Measurements from ENCODE around the gene SSBP1.

SSBP1 gene

DNA sequence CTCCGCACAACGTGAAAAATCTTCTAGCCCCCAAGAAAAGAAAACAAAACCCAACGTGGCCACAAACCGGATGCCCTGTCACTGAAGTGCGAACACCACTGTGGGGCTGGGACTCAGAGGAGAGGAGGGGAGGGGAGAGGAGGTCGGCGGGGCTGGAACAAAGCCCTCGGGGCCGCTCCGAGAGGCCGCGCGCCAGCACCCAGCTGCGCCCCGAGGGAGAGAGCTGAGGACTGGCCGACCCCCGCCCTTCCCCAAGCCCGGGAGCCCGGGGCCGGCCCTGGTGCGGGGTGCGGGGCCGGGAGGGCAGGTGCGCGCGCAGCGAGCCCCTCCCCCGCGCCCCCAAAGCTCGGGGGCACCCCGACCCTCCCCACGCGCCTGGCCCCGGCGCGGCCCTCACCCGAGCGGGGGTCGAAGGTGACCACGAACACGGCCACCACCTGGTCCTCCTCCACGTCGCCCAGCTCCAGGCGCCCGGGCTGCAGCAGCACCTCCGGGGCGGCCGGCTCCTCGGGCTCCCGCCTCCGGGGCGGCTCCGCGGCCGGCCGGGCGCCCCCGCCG lies 36.6 kb upstream of the SSBP1 start:
- H3K27me3 Mint-ChIP-seq, result no peaks in the 10 kb centered on the region
- H3K4me1 Mint-ChIP-seq, result peaks cover 37% of the 10 kb centered on the region
- H3K4me3 Mint-ChIP-seq, result peak overlapping the region; percentile 74
- peak; percentile 75 for ATAC-seq (ENCODE audit: low read depth)
- DNase-seq (ENCODE audit: low spot score in 2 of 2), result peak; percentile 67 to 68
- peak overlapping the region; percentile 89 for H3K27ac Mint-ChIP-seq
- no peaks in the 10 kb centered on the region for H3K9me3 Mint-ChIP-seq
- peaks cover 2% of the 10 kb centered on the region for H3K36me3 Mint-ChIP-seq

GRCh38 chr7:141702047-141702567 lies 36.1 kb upstream of the SSBP1 start, which contains the start of gene DENND11:
Gene DENND11 (minus strand): TSS chr7:141702166. CDS start chr7:141702153, 13 bp downstream.
- H3K4me1 Mint-ChIP-seq, result peaks cover 34% of the 10 kb centered on the region
- H3K27me3 Mint-ChIP-seq, result no peaks in the 10 kb centered on the region
- H3K36me3 Mint-ChIP-seq, result peaks cover 2% of the 10 kb centered on the region
- no peaks in the 10 kb centered on the region for H3K9me3 Mint-ChIP-seq
- peak; percentile 77 for ATAC-seq (ENCODE audit: low read depth)
- peak; percentile 61 to 71 for DNase-seq (ENCODE audit: low spot score in 2 of 2)
- peak within 1 kb of the TSS; percentile 80 for H3K4me3 Mint-ChIP-seq
- peak within 1 kb of the TSS; percentile 95 for H3K27ac Mint-ChIP-seq

DNA sequence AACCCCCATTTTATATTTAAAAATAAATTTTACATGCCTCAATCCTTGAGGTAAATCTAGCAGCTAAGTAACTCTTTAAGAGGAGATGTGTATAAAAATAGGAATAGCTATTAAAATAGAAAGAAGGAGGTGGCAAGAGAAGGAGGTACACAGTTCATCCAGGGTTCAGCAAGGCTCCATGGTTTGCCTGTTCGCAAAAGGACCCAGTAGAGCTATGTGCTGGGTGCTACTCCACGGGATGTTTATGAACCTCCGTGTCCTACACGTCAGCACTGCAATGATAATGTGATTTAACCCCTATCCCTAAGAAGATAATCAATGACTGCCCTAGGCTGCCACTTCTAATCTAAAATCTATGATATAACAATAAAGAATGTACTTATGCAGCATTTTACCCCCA lies 35.3 kb upstream of the SSBP1 start:
- ATAC-seq (ENCODE audit: low read depth), result no peak
- H3K27ac Mint-ChIP-seq, result peak overlapping the region; percentile 95
- H3K9me3 Mint-ChIP-seq, result peaks cover 2% of the 10 kb centered on the region
- H3K4me1 Mint-ChIP-seq, result peaks cover 32% of the 10 kb centered on the region
- H3K36me3 Mint-ChIP-seq, result peaks cover 2% of the 10 kb centered on the region
- no peak overlapping the region for H3K4me3 Mint-ChIP-seq
- DNase-seq (ENCODE audit: low spot score in 2 of 2), result no peak
- no peaks in the 10 kb centered on the region for H3K27me3 Mint-ChIP-seq

- no peak for ATAC-seq (ENCODE audit: low read depth)
- Mint-ChIP-seq H3K36me3 (no peaks in the 10 kb centered on the region), H3K9me3 (peaks cover 2% of the 10 kb centered on the region), H3K27ac (no peak overlapping the region), H3K4me3 (no peak overlapping the region), H3K27me3 (no peaks in the 10 kb centered on the region), H3K4me1 (peaks cover 24% of the 10 kb centered on the region)
- DNase-seq (ENCODE audit: low spot score in 2 of 2), result no peak
Measured at GRCh38 chr7:141704112-141704511, 34.0 kb upstream of the SSBP1 start.

GRCh38 chr7:141704741-141705140 lies 33.4 kb upstream of the SSBP1 start:
- no peak overlapping the region for H3K27ac Mint-ChIP-seq
- peaks cover 2% of the 10 kb centered on the region for H3K9me3 Mint-ChIP-seq
- H3K4me1 Mint-ChIP-seq, result peaks cover 19% of the 10 kb centered on the region
- H3K27me3 Mint-ChIP-seq, result no peaks in the 10 kb centered on the region
- DNase-seq (ENCODE audit: low spot score in 2 of 2) (no peak), ATAC-seq (ENCODE audit: low read depth) (no peak)
- H3K36me3 Mint-ChIP-seq, result no peaks in the 10 kb centered on the region
- no peak overlapping the region for H3K4me3 Mint-ChIP-seq

GRCh38 chr7:141706239-141707064 lies 31.7 kb upstream of the SSBP1 start:
- DNase-seq (ENCODE audit: low spot score in 2 of 2), result no peak
- Mint-ChIP-seq H3K27ac (no peak overlapping the region), H3K36me3 (peaks cover 2% of the 10 kb centered on the region), H3K4me3 (no peak overlapping the region), H3K27me3 (no peaks in the 10 kb centered on the region), H3K4me1 (peaks cover 7% of the 10 kb centered on the region), H3K9me3 (peaks cover 2% of the 10 kb centered on the region)
- ATAC-seq (ENCODE audit: low read depth), result no peak

- H3K36me3 Mint-ChIP-seq, result peaks cover 2% of the 10 kb centered on the region
- ATAC-seq (ENCODE audit: low read depth) (no peak), DNase-seq (ENCODE audit: low spot score in 2 of 2) (no peak)
- H3K9me3 Mint-ChIP-seq, result peaks cover 2% of the 10 kb centered on the region
- H3K27me3 Mint-ChIP-seq, result no peaks in the 10 kb centered on the region
- H3K4me1 Mint-ChIP-seq, result peaks cover under 1% of the 10 kb centered on the region
- no peak within 1 kb of the TSS for H3K27ac Mint-ChIP-seq
- no peak within 1 kb of the TSS for H3K4me3 Mint-ChIP-seq
Measured at GRCh38 chr7:141708351-141708750, 29.8 kb upstream of the SSBP1 start, which contains the start of gene WEE2. Gene WEE2 (plus strand): TSS chr7:141708353. CDS start chr7:141708759, 406 bp downstream.

DNA sequence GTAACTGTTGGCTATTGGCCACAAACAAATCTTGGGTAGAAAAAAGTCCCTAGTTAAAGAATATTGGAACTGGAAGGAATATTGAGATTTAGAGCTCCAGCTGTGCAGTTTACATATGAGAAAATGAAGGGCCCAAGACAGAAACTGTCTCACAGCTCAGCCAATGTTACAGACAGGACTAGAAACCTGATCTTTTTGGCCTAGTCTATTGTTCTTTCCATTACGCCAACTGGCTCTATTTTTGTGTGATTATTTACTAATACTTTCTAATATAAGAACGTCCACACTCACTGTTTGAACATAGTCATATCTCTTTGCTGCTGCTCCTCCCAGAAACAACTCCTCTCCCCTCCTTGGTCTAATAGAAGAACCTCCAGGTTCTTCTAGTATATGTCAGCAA lies 28.8 kb upstream of the SSBP1 start:
- ATAC-seq (ENCODE audit: low read depth) (no peak), DNase-seq (ENCODE audit: low spot score in 2 of 2) (no peak)
- Mint-ChIP-seq H3K4me3 (no peak overlapping the region), H3K9me3 (peaks cover 2% of the 10 kb centered on the region), H3K36me3 (peaks cover 2% of the 10 kb centered on the region), H3K27ac (no peak overlapping the region), H3K4me1 (no peaks in the 10 kb centered on the region), H3K27me3 (no peaks in the 10 kb centered on the region)

GRCh38 chr7:141709749-141710148 lies 28.4 kb upstream of the SSBP1 start:
- H3K9me3 Mint-ChIP-seq, result peaks cover 2% of the 10 kb centered on the region
- no peak overlapping the region for H3K4me3 Mint-ChIP-seq
- no peak for DNase-seq (ENCODE audit: low spot score in 2 of 2)
- no peaks in the 10 kb centered on the region for H3K27me3 Mint-ChIP-seq
- no peaks in the 10 kb centered on the region for H3K4me1 Mint-ChIP-seq
- ATAC-seq (ENCODE audit: low read depth), result no peak
- H3K36me3 Mint-ChIP-seq, result peaks cover 2% of the 10 kb centered on the region
- H3K27ac Mint-ChIP-seq, result no peak overlapping the region

DNA sequence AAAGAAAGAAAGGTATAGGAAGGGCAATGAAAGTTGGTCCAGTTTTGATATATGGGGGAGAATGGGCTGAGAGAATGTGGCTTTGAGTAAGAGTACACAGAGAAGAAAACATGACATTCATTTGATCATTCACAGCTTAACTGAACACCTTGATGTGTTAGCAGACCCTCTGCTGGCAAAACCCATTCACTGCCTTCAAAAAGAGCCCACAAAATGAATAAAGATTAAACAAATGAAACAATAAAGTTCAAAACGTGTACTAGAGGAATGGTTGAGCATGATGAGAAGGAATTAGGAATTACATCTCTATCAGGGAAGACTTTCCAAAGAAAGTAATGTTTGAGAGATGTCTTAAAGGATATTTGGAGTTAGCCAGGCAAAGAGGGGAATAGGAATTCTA lies 27.9 kb upstream of the SSBP1 start:
- ATAC-seq (ENCODE audit: low read depth) (no peak), DNase-seq (ENCODE audit: low spot score in 2 of 2) (no peak)
- Mint-ChIP-seq H3K36me3 (peaks cover 2% of the 10 kb centered on the region), H3K9me3 (peaks cover 2% of the 10 kb centered on the region), H3K4me1 (no peaks in the 10 kb centered on the region), H3K4me3 (no peak overlapping the region), H3K27ac (no peak overlapping the region), H3K27me3 (no peaks in the 10 kb centered on the region)

DNA sequence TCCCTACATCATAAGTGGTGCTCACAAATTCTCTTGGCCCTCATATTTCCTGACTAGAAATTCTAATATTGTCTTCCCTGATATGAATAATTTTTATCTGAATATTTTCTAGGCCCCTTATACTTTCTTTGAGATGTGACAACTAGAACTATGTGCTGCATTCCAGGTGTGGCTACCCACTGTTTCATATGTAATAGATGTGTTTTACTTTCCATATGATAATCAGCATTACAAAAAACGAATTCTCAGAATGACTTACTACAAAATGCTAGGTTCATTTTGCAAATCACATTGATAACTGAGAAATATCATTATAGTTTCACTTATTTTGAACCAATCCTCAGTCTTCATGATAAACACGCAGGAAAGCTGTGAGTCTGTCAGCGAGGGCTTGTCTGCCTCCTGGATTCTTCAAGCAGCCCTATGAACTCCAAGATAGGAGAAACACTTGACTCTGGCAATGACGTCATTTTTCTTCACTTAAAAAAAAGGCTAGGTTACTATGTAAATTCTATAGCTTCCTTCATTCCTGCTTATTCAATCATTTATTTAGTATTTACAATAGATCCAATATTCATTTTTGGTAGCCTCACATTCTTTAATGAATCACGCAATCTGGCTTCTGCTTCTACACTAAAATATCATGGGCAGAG lies 25.4 kb upstream of the SSBP1 start:
- Mint-ChIP-seq H3K4me1 (no peaks in the 10 kb centered on the region), H3K27ac (no peak overlapping the region), H3K27me3 (no peaks in the 10 kb centered on the region), H3K4me3 (no peak overlapping the region), H3K36me3 (peaks cover 2% of the 10 kb centered on the region), H3K9me3 (no peaks in the 10 kb centered on the region)
- DNase-seq (ENCODE audit: low spot score in 2 of 2), result no peak
- ATAC-seq (ENCODE audit: low read depth), result no peak

- no peak for ATAC-seq (ENCODE audit: low read depth)
- H3K36me3 Mint-ChIP-seq, result peaks cover 2% of the 10 kb centered on the region
- no peaks in the 10 kb centered on the region for H3K9me3 Mint-ChIP-seq
- no peak overlapping the region for H3K4me3 Mint-ChIP-seq
- DNase-seq (ENCODE audit: low spot score in 2 of 2), result no peak
- no peaks in the 10 kb centered on the region for H3K27me3 Mint-ChIP-seq
- H3K27ac Mint-ChIP-seq, result no peak overlapping the region
- no peaks in the 10 kb centered on the region for H3K4me1 Mint-ChIP-seq
Measured at GRCh38 chr7:141713890-141714289, 24.3 kb upstream of the SSBP1 start.

DNA sequence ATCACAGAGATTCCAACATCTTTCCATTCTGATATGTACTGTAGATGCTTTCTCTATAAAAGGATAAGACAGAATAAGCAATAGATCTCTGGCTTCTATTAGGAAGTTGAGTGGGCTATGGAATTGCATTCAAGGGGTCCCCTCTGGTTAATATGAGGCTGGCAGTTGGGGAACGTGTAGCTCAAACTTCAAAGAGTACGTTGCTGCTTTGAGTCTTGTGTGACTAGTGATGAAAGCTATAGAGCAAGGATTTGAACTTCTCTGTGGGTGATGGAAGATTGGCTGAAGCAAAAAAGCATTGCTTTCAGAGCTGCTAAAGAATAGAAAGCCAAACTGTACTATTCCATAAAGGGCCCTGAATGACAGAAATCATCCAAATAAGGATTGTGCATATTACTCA lies 23.6 kb upstream of the SSBP1 start:
- H3K4me1 Mint-ChIP-seq, result no peaks in the 10 kb centered on the region
- no peak for ATAC-seq (ENCODE audit: low read depth)
- H3K27me3 Mint-ChIP-seq, result no peaks in the 10 kb centered on the region
- no peak for DNase-seq (ENCODE audit: low spot score in 2 of 2)
- H3K27ac Mint-ChIP-seq, result no peak overlapping the region
- no peak overlapping the region for H3K4me3 Mint-ChIP-seq
- no peaks in the 10 kb centered on the region for H3K9me3 Mint-ChIP-seq
- H3K36me3 Mint-ChIP-seq, result peaks cover 2% of the 10 kb centered on the region

DNA sequence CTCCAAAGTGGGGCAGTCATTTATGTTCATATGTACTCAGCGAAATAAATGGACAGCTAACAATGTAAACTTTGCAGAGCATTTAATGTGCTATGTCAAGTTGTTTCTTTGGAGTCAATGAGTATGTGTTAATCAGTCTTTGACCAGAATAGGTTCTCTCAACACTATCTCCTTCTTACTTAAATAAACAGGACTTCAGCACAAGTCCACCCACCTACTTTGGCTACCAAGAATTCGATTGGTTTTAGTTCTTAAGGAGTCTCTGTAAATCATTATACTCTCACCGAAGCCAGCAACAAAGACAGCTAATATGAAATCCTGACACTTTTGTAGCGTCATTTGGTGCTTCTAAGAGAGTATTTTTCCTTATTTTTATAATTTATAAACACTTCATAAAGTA lies 23.1 kb upstream of the SSBP1 start:
- H3K27me3 Mint-ChIP-seq, result no peaks in the 10 kb centered on the region
- ATAC-seq (ENCODE audit: low read depth) (no peak), DNase-seq (ENCODE audit: low spot score in 2 of 2) (no peak)
- no peaks in the 10 kb centered on the region for H3K4me1 Mint-ChIP-seq
- H3K27ac Mint-ChIP-seq, result no peak overlapping the region
- H3K36me3 Mint-ChIP-seq, result peaks cover 2% of the 10 kb centered on the region
- H3K4me3 Mint-ChIP-seq, result no peak overlapping the region
- no peaks in the 10 kb centered on the region for H3K9me3 Mint-ChIP-seq
